IMR-90 (cell line): Measurements from ENCODE around the gene AHNAK.

Source experiments
- BHLHE40 ChIP-seq: fragments of 150-350 bp; IDR thresholded peaks from 2 replicates; pipeline ENCODE4 v1.6.1; 2016; ENCODE audit warnings: mild to moderate bottlenecking, low read depth, low read length
- CHD1 ChIP-seq: IDR thresholded peaks from 2 replicates; pipeline ENCODE4 v1.6.1; 2012; ENCODE audit warnings: low read depth, low read length, improper control_type of control experiment
- FOS ChIP-seq: fragments of 150-350 bp; IDR thresholded peaks from 2 replicates; pipeline ENCODE4 v1.6.1; 2016; ENCODE audit warnings: low read depth, low read length
- MAFK ChIP-seq: IDR thresholded peaks from 2 replicates; pipeline ENCODE4 v1.6.1; 2012; ENCODE audit warnings: low read depth, low read length, improper control_type of control experiment
- MAZ ChIP-seq: IDR thresholded peaks from 2 replicates; pipeline ENCODE4 v1.6.1; 2012; ENCODE audit warnings: low read depth, mild to moderate bottlenecking, low read length, improper control_type of control experiment, moderate library complexity, borderline replicate concordance
- MXI1 ChIP-seq: IDR thresholded peaks from 2 replicates; pipeline ENCODE4 v1.6.1; 2012; ENCODE audit warnings: low read depth, mild to moderate bottlenecking, low read length, moderate library complexity, borderline replicate concordance
- NFE2L2 ChIP-seq: fragments of 150-350 bp; IDR thresholded peaks from 2 replicates; pipeline ENCODE4 v1.6.1; 2016; ENCODE audit warnings: low read depth, mild to moderate bottlenecking, low read length
- POLR2A ChIP-seq: IDR thresholded peaks from 2 replicates; pipeline ENCODE4 v1.6.1; 2012; ENCODE audit warnings: mild to moderate bottlenecking, low read depth, low read length
- RAD21 ChIP-seq: IDR thresholded peaks from 2 replicates; pipeline ENCODE4 v1.6.1; 2012; ENCODE audit warnings: low read length, improper control_type of control experiment
- RCOR1 ChIP-seq: IDR thresholded peaks from 2 replicates; pipeline ENCODE4 v1.6.1; 2012; ENCODE audit warnings: mild to moderate bottlenecking, low read length, improper control_type of control experiment; ENCODE audit not compliant: insufficient replicate concordance
- RFX5 ChIP-seq: IDR thresholded peaks from 2 replicates; pipeline ENCODE4 v1.8.0; 2012; ENCODE audit warnings: low read depth, mild to moderate bottlenecking, low read length, moderate library complexity
- SMC3 ChIP-seq: fragments of 150-350 bp; IDR thresholded peaks from 2 replicates; pipeline ENCODE4 v1.6.1; 2016; ENCODE audit warnings: low read depth, mild to moderate bottlenecking, antibody characterized with exemption, low read length, moderate library complexity
- TF ChIP-seq, protein P1 (sequence below): conservative IDR thresholded peaks from 2 replicates; pipeline ENCODE4 v1.5.1; 2012; ENCODE audit warnings: mild to moderate bottlenecking, low read depth, low read length, improper control_type of control experiment
- TF ChIP-seq, protein P2 (sequence below): fragments of 150-350 bp; IDR thresholded peaks from 2 replicates; pipeline ENCODE4 v1.6.1; 2017; ENCODE audit warnings: mild to moderate bottlenecking, antibody characterized with exemption, low read length, low read depth

DNA sequence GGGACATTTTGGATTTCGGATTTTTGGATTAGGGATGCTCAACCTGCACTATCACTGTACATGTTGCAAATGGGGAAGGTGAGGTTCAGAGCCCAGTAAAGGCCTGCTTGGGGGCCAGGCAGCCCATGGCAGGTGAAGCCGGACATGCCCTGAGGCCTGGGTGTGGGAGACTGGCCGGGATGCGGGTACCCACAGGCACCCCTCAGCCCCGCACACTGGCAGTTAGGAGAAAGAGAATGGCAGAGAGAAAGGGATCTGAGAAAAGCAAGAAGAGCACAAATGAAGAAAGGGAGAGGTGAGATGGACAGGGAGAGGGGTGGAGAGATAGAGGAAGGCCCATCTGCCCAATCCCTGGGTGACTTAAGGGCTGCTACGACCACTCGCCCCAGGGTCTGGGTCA is 75.0 kb downstream of the AHNAK start:
- no peak for TF ChIP-seq CHD1
- no peak for TF ChIP-seq POLR2A
- TF ChIP-seq, protein P1, sequence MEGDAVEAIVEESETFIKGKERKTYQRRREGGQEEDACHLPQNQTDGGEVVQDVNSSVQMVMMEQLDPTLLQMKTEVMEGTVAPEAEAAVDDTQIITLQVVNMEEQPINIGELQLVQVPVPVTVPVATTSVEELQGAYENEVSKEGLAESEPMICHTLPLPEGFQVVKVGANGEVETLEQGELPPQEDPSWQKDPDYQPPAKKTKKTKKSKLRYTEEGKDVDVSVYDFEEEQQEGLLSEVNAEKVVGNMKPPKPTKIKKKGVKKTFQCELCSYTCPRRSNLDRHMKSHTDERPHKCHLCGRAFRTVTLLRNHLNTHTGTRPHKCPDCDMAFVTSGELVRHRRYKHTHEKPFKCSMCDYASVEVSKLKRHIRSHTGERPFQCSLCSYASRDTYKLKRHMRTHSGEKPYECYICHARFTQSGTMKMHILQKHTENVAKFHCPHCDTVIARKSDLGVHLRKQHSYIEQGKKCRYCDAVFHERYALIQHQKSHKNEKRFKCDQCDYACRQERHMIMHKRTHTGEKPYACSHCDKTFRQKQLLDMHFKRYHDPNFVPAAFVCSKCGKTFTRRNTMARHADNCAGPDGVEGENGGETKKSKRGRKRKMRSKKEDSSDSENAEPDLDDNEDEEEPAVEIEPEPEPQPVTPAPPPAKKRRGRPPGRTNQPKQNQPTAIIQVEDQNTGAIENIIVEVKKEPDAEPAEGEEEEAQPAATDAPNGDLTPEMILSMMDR, result no peak
- no peak for TF ChIP-seq RFX5
- no peak for TF ChIP-seq RCOR1
- TF ChIP-seq SMC3, result no peak
- TF ChIP-seq FOS, result no peak
- no peak for TF ChIP-seq MXI1
- no peak for TF ChIP-seq MAZ
- no peak for TF ChIP-seq RAD21
- TF ChIP-seq BHLHE40, result no peak
- TF ChIP-seq, protein P2, sequence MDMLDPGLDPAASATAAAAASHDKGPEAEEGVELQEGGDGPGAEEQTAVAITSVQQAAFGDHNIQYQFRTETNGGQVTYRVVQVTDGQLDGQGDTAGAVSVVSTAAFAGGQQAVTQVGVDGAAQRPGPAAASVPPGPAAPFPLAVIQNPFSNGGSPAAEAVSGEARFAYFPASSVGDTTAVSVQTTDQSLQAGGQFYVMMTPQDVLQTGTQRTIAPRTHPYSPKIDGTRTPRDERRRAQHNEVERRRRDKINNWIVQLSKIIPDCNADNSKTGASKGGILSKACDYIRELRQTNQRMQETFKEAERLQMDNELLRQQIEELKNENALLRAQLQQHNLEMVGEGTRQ, result no peak
- TF ChIP-seq NFE2L2, result no peak
- TF ChIP-seq MAFK, result no peak
